Measurements from ENCODE around the gene PUSL1.
A peak's percentile ranks its signal among the peaks of the same experiment; 100 is the strongest.

PUSL1 gene

DNA sequence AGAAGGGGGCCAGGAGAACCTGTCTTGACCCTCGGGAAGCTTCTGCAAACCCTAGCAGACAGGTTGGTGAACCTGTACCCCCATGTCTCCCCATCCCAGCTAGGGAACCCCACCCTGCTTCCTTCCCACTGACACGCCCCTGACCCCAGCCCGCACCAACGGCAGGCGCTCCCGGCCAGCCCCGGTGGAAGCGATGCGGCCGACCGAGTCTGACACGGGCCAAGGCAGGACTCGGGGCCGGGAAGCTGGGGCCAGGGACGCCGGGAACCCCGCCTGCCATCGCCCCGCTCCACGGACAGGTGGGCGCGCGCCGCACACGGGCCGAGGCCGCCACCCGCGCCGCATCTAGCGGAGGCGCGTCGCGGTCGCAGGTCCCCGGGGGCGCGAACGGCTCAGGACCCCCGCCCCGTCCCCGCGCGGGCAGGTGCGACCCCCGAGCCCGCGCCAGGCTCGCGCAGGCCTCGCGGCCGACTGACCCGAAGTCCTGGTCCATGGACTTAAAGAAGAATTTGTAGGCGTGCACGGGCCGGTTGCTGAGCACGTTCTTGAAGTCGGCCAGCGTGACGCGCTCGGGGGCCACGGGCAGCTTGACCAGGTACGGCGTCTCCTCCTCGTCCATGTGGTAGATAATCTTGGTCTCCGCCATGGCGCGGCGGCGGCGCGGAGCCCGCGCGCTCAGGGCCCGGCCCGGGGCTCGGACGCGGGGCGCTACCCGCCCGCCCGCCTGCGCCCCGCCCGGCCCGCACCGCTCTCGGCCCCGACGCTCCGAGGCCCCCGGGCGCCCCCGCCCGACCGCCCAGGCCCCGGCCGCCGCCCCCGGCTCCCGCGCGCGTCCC, 40.2 kb downstream of the PUSL1 start:
- Histone ChIP-seq H3K4me1 (ENCODE audit: control insufficient read depth, insufficient read depth, low read length) (peaks cover 10% of the 10 kb centered on the region), H3K4me3 (ENCODE audit: low read depth, low read length) (peak overlapping the region; percentile 64), H3K36me3 (ENCODE audit: control insufficient read depth in 2 of 2, insufficient read depth in 1 of 2, low read length in 2 of 2) (peaks cover 0 to 14% of the 10 kb centered on the region in 2 experiments; a peak in 1 of 3 replicates), H3K27ac (ENCODE audit: extremely low read depth, low read depth, low read length) (peak overlapping the region; percentile 87), H3K9me3 (ENCODE audit: control insufficient read depth, insufficient read depth, low read depth, low read length) (no peaks in the 10 kb centered on the region)
- CTCF ChIA-PET, result interaction anchor here (0.6 to 3.5 kb wide), 6 partner anchors 24 to 190 kb away, joined by 3 to 18 read pairs (median 4); no protein-coding TSS in a partner anchor
- POLR2A ChIA-PET, result interaction anchor here (0.5 to 1.6 kb wide), 8 partner anchors 8 to 92 kb away, joined by 3 to 10 read pairs (median 4); partner anchors contain the start of genes AURKAIP1 and CCNL2
- TF ChIP-seq ZBTB1 (tag by site-specific recombination; IDR thresholded peaks at IDR 0.05), result 0 out of 2 replicates have a peak, but pooled peaks have one; percentile 21
- no peak for TF ChIP-seq KLF7 (tag by site-specific recombination; IDR thresholded peaks at IDR 0.05; ENCODE audit: borderline replicate concordance)
- TF ChIP-seq KLF10 (tag by site-specific recombination; IDR thresholded peaks at IDR 0.05), result 0 out of 2 replicates have a peak, but pooled peaks have one; percentile 18
- TF ChIP-seq, protein P1, sequence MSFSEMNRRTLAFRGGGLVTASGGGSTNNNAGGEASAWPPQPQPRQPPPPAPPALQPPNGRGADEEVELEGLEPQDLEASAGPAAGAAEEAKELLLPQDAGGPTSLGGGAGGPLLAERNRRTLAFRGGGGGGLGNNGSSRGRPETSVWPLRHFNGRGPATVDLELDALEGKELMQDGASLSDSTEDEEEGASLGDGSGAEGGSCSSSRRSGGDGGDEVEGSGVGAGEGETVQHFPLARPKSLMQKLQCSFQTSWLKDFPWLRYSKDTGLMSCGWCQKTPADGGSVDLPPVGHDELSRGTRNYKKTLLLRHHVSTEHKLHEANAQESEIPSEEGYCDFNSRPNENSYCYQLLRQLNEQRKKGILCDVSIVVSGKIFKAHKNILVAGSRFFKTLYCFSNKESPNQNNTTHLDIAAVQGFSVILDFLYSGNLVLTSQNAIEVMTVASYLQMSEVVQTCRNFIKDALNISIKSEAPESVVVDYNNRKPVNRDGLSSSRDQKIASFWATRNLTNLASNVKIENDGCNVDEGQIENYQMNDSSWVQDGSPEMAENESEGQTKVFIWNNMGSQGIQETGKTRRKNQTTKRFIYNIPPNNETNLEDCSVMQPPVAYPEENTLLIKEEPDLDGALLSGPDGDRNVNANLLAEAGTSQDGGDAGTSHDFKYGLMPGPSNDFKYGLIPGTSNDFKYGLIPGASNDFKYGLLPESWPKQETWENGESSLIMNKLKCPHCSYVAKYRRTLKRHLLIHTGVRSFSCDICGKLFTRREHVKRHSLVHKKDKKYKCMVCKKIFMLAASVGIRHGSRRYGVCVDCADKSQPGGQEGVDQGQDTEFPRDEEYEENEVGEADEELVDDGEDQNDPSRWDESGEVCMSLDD (tag by site-specific recombination; IDR thresholded peaks at IDR 0.05), result peak; percentile 75
- TF ChIP-seq, protein P2, sequence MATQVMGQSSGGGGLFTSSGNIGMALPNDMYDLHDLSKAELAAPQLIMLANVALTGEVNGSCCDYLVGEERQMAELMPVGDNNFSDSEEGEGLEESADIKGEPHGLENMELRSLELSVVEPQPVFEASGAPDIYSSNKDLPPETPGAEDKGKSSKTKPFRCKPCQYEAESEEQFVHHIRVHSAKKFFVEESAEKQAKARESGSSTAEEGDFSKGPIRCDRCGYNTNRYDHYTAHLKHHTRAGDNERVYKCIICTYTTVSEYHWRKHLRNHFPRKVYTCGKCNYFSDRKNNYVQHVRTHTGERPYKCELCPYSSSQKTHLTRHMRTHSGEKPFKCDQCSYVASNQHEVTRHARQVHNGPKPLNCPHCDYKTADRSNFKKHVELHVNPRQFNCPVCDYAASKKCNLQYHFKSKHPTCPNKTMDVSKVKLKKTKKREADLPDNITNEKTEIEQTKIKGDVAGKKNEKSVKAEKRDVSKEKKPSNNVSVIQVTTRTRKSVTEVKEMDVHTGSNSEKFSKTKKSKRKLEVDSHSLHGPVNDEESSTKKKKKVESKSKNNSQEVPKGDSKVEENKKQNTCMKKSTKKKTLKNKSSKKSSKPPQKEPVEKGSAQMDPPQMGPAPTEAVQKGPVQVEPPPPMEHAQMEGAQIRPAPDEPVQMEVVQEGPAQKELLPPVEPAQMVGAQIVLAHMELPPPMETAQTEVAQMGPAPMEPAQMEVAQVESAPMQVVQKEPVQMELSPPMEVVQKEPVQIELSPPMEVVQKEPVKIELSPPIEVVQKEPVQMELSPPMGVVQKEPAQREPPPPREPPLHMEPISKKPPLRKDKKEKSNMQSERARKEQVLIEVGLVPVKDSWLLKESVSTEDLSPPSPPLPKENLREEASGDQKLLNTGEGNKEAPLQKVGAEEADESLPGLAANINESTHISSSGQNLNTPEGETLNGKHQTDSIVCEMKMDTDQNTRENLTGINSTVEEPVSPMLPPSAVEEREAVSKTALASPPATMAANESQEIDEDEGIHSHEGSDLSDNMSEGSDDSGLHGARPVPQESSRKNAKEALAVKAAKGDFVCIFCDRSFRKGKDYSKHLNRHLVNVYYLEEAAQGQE (tag by site-specific recombination; IDR thresholded peaks at IDR 0.05), result no peak
- TF ChIP-seq, protein P3, sequence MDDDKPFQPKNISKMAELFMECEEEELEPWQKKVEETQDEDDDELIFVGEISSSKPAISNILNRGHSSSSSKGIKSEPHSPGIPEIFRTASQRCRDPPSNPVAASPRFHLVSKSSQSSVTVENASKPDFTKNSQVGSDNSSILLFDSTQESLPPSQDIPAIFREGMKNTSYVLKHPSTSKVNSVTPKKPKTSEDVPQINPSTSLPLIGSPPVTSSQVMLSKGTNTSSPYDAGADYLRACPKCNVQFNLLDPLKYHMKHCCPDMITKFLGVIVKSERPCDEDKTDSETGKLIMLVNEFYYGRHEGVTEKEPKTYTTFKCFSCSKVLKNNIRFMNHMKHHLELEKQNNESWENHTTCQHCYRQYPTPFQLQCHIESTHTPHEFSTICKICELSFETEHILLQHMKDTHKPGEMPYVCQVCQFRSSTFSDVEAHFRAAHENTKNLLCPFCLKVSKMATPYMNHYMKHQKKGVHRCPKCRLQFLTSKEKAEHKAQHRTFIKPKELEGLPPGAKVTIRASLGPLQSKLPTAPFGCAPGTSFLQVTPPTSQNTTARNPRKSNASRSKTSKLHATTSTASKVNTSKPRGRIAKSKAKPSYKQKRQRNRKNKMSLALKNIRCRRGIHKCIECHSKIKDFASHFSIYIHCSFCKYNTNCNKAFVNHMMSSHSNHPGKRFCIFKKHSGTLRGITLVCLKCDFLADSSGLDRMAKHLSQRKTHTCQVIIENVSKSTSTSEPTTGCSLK (tag by site-specific recombination; IDR thresholded peaks at IDR 0.05), result no peak
- TF ChIP-seq, protein P4, sequence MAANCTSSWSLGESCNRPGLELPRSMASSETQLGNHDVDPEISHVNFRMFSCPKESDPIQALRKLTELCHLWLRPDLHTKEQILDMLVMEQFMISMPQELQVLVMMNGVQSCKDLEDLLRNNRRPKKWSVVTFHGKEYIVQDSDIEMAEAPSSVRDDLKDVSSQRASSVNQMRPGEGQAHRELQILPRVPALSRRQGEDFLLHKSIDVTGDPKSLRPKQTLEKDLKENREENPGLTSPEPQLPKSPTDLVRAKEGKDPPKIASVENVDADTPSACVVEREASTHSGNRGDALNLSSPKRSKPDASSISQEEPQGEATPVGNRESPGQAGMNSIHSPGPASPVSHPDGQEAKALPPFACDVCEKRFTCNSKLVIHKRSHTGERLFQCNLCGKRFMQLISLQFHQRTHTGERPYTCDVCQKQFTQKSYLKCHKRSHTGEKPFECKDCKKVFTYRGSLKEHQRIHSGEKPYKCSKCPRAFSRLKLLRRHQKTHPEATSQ (tag by site-specific recombination; IDR thresholded peaks at IDR 0.05), result no peak
- TF ChIP-seq, protein P5, sequence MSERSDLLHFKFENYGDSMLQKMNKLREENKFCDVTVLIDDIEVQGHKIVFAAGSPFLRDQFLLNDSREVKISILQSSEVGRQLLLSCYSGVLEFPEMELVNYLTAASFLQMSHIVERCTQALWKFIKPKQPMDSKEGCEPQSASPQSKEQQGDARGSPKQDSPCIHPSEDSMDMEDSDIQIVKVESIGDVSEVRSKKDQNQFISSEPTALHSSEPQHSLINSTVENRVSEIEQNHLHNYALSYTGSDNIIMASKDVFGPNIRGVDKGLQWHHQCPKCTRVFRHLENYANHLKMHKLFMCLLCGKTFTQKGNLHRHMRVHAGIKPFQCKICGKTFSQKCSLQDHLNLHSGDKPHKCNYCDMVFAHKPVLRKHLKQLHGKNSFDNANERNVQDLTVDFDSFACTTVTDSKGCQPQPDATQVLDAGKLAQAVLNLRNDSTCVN (tag by site-specific recombination; optimal IDR thresholded peaks at IDR 0.05), result peak; percentile 64
- peak; percentile 17; the same call in 1 of the 2 replicates for TF ChIP-seq ZNF660 (tag by site-specific recombination; IDR thresholded peaks at IDR 0.05)
- TF ChIP-seq, protein P6, sequence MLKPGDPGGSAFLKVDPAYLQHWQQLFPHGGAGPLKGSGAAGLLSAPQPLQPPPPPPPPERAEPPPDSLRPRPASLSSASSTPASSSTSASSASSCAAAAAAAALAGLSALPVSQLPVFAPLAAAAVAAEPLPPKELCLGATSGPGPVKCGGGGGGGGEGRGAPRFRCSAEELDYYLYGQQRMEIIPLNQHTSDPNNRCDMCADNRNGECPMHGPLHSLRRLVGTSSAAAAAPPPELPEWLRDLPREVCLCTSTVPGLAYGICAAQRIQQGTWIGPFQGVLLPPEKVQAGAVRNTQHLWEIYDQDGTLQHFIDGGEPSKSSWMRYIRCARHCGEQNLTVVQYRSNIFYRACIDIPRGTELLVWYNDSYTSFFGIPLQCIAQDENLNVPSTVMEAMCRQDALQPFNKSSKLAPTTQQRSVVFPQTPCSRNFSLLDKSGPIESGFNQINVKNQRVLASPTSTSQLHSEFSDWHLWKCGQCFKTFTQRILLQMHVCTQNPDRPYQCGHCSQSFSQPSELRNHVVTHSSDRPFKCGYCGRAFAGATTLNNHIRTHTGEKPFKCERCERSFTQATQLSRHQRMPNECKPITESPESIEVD (tag by site-specific recombination; IDR thresholded peaks at IDR 0.05), result no peak
- peak; percentile 11 for TF ChIP-seq BCL11B (tag by site-specific recombination; IDR thresholded peaks at IDR 0.05; ENCODE audit: low read depth)
- TF ChIP-seq, protein P7, sequence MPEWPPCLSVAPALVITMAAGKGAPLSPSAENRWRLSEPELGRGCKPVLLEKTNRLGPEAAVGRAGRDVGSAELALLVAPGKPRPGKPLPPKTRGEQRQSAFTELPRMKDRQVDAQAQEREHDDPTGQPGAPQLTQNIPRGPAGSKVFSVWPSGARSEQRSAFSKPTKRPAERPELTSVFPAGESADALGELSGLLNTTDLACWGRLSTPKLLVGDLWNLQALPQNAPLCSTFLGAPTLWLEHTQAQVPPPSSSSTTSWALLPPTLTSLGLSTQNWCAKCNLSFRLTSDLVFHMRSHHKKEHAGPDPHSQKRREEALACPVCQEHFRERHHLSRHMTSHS (tag by site-specific recombination; IDR thresholded peaks at IDR 0.05), result no peak
- peak; percentile 54 for TF ChIP-seq KLF1 (tag by site-specific recombination; IDR thresholded peaks at IDR 0.05)
- TF ChIP-seq, protein P8, sequence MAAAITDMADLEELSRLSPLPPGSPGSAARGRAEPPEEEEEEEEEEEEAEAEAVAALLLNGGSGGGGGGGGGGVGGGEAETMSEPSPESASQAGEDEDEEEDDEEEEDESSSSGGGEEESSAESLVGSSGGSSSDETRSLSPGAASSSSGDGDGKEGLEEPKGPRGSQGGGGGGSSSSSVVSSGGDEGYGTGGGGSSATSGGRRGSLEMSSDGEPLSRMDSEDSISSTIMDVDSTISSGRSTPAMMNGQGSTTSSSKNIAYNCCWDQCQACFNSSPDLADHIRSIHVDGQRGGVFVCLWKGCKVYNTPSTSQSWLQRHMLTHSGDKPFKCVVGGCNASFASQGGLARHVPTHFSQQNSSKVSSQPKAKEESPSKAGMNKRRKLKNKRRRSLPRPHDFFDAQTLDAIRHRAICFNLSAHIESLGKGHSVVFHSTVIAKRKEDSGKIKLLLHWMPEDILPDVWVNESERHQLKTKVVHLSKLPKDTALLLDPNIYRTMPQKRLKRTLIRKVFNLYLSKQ (tag by site-specific recombination; IDR thresholded peaks at IDR 0.05; ENCODE audit: borderline replicate concordance), result no peak
- no peak for TF ChIP-seq ZNF529 (tag by site-specific recombination; IDR thresholded peaks at IDR 0.05; ENCODE audit: insufficient replicate concordance)
- TF ChIP-seq ZBTB8A (tag by site-specific recombination; IDR thresholded peaks at IDR 0.05), result peak; percentile 32
- TF ChIP-seq, protein P9, sequence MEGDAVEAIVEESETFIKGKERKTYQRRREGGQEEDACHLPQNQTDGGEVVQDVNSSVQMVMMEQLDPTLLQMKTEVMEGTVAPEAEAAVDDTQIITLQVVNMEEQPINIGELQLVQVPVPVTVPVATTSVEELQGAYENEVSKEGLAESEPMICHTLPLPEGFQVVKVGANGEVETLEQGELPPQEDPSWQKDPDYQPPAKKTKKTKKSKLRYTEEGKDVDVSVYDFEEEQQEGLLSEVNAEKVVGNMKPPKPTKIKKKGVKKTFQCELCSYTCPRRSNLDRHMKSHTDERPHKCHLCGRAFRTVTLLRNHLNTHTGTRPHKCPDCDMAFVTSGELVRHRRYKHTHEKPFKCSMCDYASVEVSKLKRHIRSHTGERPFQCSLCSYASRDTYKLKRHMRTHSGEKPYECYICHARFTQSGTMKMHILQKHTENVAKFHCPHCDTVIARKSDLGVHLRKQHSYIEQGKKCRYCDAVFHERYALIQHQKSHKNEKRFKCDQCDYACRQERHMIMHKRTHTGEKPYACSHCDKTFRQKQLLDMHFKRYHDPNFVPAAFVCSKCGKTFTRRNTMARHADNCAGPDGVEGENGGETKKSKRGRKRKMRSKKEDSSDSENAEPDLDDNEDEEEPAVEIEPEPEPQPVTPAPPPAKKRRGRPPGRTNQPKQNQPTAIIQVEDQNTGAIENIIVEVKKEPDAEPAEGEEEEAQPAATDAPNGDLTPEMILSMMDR (tag by site-specific recombination; IDR thresholded peaks at IDR 0.05), result no peak

Data from HEK293 (cell line).